C4-2B (cell line): ENCODE data around the gene COBL.

Experiments
- H3K27ac ChIP-seq: fragments of 450-650 bp; 2 replicates; pipeline ENCODE4 v1.5.1; 2017
- CTCF ChIP-seq: fragments of 450-650 bp; conservative IDR thresholded peaks from 2 replicates; pipeline ENCODE4 v1.5.1; 2017; ENCODE audit warnings: mild to moderate bottlenecking
- ZFX ChIP-seq: fragments of 450-650 bp; IDR thresholded peaks from 2 replicates; pipeline ENCODE4 v1.6.1; 2017

Gene COBL

GRCh38 chr7:51077987-51078370 is 238.6 kb downstream of the COBL start:
- no peak for TF ChIP-seq CTCF
- no peak for TF ChIP-seq ZFX
- no peak overlapping the region for H3K27ac ChIP-seq

- TF ChIP-seq CTCF (no peak), ZFX (no peak)
- H3K27ac ChIP-seq: no peak overlapping the region
These were observed 239.2 kb downstream of the COBL start for GRCh38 chr7:51077316-51077986.

- no peak for TF ChIP-seq CTCF
- no peak for TF ChIP-seq ZFX
- H3K27ac ChIP-seq: no peak overlapping the region
These were observed 240.7 kb downstream of the COBL start for GRCh38 chr7:51075681-51076580.

- H3K27ac ChIP-seq: no peak overlapping the region
- no peak for TF ChIP-seq ZFX
- TF ChIP-seq CTCF: no peak
These were observed 243.4 kb downstream of the COBL start for GRCh38 chr7:51073171-51073570.

GRCh38 chr7:51072281-51072680 is 244.3 kb downstream of the COBL start:
- no peak for TF ChIP-seq CTCF
- no peak for TF ChIP-seq ZFX
- H3K27ac ChIP-seq: no peak overlapping the region

- TF ChIP-seq ZFX (no peak), CTCF (no peak)
These were observed 245.2 kb downstream of the COBL start for GRCh38 chr7:51071427-51071826.

GRCh38 chr7:51070151-51070550 is 246.5 kb downstream of the COBL start:
- TF ChIP-seq CTCF (no peak), ZFX (no peak)
- no peak overlapping the region for H3K27ac ChIP-seq

More at GRCh38 chr7:51071427-51071826, 245.2 kb downstream of the COBL start:
- H3K27ac ChIP-seq: no peak overlapping the region
